ENCODE data around the gene ABCD3.

DNA sequence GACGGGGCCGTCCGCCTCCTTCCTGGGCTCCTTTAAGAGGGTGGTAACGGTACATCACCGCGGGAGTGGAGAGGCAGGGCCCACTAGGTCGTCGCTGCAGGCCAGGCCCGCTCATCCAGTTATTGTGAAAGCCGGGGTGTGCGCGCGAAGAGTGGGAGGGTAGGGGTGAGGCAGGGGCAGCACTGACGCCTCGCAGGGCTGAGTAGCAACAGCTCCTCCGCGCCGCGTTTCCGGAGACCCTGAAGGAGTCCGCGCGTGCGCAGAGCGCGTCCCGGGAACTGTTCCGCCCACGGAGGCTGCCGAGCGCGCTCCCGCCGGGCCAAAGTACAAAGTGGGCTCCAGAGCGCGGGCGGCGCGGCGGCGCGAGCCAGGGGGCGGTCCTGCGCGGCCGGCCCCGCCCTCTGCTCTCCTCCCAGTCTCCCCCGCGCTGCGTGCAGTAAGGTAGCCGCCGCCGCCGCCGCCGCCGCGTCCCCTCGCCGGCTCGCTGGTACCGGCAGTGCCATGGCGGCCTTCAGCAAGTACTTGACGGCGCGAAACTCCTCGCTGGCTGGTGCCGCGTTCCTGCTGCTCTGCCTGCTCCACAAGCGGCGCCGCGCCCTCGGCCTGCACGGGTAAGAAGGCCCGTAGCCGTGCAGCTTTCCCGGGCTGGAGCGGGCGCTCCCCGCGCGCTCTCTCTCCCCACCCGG, at the start of gene ABCD3:
- TF ChIP-seq, protein P1, sequence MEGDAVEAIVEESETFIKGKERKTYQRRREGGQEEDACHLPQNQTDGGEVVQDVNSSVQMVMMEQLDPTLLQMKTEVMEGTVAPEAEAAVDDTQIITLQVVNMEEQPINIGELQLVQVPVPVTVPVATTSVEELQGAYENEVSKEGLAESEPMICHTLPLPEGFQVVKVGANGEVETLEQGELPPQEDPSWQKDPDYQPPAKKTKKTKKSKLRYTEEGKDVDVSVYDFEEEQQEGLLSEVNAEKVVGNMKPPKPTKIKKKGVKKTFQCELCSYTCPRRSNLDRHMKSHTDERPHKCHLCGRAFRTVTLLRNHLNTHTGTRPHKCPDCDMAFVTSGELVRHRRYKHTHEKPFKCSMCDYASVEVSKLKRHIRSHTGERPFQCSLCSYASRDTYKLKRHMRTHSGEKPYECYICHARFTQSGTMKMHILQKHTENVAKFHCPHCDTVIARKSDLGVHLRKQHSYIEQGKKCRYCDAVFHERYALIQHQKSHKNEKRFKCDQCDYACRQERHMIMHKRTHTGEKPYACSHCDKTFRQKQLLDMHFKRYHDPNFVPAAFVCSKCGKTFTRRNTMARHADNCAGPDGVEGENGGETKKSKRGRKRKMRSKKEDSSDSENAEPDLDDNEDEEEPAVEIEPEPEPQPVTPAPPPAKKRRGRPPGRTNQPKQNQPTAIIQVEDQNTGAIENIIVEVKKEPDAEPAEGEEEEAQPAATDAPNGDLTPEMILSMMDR (conservative IDR thresholded peaks at IDR 0.05 in 1 of 2, IDR thresholded peaks at IDR 0.05 in 1 of 2; ENCODE audit: low read depth in 1 of 2, low read length in 2 of 2): no peak
- no peak for TF ChIP-seq EZH2 (IDR thresholded peaks at IDR 0.05; ENCODE audit: low read length, missing control alignments)

Measured in fibroblast of lung (primary cell).